A549 (cell line): ENCODE results near the gene PLEKHG3.

Experiments
- CHD4 ChIP-seq: fragments of 200-600 bp; sonication (generic); IDR thresholded peaks from 2 replicates; pipeline ENCODE4 v1.6.1; 2016; ENCODE audit warnings: antibody characterized with exemption, mild to moderate bottlenecking, borderline replicate concordance
- POLR2A ChIP-seq: IDR thresholded peaks from 2 replicates; pipeline ENCODE4 v1.6.1; 2012; ENCODE audit warnings: mild to moderate bottlenecking, low read length
- RAD21 ChIP-seq, 2 experiments: fragments of >200 bp in 1 of 2; sonication (Bioruptor Twin) in 1 of 2; formaldehyde crosslinking in 1 of 2; IDR thresholded peaks in 1 of 2; conservative IDR thresholded peaks in 1 of 2; 2 replicates in 1 of 2; 3 replicates in 1 of 2; pipeline ENCODE4 v1.6.1; 2012 to 2018; ENCODE audit warnings: inconsistent platforms in 1 of 2
- TF ChIP-seq, protein P1 (sequence below): fragments of >200 bp; sonication (Bioruptor Twin); formaldehyde crosslinking; IDR thresholded peaks from 3 replicates; pipeline ENCODE4 v1.5.1; 2016
- TF ChIP-seq, protein P2 (sequence below): IDR thresholded peaks from 2 replicates; pipeline ENCODE4 v1.6.1; 2012

DNA sequence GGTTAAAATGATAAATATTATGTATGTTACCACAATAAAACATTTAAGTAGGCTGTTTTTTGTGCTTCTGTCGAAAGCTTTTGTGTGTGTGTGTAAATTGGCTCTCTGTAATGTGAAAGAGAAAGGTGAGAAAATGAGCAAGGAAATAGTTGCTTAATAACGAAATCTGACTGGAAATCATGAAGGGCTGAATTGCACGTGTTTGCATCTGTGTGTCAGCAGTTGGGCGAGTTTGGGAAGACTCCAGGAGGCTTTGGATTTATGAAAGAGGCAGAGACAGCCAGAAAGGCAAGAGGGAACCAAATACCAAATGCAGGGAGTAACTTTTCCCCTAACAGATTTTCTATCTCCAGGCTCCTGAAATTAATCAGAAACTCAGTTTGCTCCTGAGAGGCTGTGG is 47.2 kb upstream of the PLEKHG3 start:
- TF ChIP-seq CHD4 (no peak), POLR2A (no peak), RAD21 (conservative IDR thresholded peaks at IDR 0.05 in 1 of 2, IDR thresholded peaks at IDR 0.05 in 1 of 2) (no peak)
- TF ChIP-seq, protein P1, sequence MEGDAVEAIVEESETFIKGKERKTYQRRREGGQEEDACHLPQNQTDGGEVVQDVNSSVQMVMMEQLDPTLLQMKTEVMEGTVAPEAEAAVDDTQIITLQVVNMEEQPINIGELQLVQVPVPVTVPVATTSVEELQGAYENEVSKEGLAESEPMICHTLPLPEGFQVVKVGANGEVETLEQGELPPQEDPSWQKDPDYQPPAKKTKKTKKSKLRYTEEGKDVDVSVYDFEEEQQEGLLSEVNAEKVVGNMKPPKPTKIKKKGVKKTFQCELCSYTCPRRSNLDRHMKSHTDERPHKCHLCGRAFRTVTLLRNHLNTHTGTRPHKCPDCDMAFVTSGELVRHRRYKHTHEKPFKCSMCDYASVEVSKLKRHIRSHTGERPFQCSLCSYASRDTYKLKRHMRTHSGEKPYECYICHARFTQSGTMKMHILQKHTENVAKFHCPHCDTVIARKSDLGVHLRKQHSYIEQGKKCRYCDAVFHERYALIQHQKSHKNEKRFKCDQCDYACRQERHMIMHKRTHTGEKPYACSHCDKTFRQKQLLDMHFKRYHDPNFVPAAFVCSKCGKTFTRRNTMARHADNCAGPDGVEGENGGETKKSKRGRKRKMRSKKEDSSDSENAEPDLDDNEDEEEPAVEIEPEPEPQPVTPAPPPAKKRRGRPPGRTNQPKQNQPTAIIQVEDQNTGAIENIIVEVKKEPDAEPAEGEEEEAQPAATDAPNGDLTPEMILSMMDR = no peak
- TF ChIP-seq, protein P2, sequence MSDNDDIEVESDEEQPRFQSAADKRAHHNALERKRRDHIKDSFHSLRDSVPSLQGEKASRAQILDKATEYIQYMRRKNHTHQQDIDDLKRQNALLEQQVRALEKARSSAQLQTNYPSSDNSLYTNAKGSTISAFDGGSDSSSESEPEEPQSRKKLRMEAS = 0 out of 2 replicates have a peak, but pooled peaks have one; percentile 15
